HG02981 (cell line): Measurements from ENCODE around the gene MYLK3.

Source experiments
- ATAC-seq: cut with Tn5 transposase; IDR thresholded peaks from one replicate; pipeline ENCODE4 v1.9.1; 2021; ENCODE audit warnings: mild to moderate bottlenecking, moderate library complexity; ENCODE audit not compliant: unreplicated experiment

MYLK3 gene

DNA sequence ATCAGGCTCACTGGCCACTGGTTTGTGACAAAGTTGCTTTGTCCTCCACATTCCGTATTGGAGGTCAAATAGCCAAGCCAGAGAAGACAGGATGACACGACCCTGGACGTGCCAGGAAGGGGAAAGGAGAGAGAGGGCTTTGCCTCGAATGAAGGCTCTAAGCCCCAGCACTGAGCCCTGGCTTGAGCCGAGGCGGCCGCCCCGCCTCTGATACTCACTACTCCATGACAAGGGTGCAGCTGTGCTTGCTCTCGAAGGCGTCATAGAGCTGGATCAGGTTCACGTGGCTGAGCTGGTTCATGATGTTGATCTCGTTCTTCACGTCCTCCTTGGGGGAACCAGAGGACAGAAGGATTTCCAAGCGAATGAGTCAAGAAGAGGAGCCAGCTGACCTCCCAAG lies 19.3 kb downstream of the MYLK3 start:
- no peak for ATAC-seq

DNA sequence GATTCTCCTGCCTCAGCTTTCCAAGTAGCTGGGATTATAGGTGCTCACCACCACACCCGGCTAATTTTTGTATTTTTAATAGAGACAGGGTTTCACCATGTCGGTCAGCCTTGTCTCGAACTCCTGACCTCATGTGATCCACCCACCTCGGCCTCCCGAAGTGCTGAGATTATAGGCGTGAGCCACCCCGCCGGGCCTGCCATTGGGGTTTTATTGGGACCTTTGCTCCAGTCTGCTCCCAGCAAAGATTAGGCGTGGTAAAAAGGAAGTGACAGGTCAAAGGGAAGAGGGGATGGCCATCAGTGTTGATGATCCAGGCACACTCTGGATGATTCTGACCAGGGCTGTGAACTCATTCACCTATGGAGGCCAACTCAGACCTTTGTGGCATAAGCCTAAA lies 20.5 kb downstream of the MYLK3 start:
- ATAC-seq = no peak

DNA sequence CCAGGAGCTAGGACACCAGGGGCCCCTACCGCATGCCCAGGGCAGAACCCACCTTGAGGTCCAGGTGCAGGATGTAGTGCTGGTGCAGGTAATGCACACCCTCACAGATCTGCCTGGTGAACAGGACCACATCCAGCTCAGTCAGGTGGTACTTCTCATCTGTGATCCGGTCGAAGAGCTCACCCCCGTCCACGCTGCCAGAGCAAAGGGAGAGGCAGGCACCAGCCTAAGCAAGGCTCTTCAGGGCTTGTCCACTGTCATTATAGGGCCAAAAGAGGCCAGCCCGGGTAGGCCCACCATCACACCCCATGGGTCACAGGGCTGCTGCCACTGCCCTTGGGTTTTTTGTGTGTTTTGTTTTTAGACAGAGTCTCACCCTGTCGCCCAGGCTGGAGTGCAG lies 21.0 kb downstream of the MYLK3 start:
- no peak for ATAC-seq

DNA sequence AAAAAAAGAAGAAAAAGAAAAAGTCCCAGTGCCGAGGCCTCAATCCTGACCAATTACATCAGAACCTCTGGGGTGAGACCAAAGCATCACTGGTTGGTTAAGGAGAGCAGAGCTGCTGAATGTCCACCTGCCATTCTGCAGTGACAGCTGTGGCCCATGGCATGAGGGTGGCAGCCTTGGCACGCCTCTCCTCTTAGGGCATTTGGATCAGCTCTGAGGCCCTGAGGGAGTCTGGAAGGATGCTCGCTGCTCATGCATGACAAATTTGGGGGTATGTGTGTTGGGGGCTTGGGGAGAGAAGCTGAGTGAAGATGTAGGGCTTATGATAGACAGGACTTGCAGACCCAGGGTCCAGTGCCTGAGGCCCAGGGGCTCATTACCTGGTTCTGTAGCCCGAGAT lies 26.3 kb downstream of the MYLK3 start:
- ATAC-seq = no peak

DNA sequence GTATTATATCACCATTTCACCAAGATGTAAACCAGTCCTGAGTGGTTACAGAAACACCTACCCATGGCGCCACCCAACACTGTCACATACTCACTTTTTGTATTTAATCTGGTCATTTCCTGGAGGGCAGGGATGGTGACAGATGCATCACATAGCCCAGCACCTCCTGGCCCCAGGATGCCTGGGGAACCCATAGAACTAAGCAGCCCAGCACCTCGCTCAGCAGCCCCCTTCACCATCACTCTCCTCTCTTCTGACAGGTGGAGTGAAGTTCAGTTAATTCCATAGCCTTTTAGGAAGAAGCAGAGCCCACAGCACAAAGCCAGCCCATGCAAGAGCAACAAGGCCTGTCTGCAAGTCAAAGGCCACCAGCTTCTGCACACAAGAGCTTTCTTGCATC lies 27.5 kb downstream of the MYLK3 start:
- ATAC-seq = no peak

DNA sequence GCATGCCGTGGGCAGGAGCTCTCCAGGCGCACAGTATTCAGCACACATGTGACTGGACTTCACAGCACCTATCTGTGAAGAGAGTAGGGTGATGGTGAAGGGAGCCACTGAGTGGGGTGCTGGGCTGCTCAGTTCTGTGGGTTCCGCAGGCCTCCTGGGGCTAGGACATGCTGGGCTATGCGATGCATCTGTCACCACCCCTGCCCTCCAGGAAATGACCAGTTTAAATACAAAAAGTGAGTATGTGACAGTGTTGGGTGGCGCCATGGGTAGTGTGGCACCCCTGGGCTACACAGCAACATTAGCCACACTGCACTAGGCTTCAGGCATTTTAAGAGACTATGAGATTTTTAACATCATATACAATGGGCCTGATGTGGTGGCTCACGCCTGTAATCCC lies 28.6 kb downstream of the MYLK3 start:
- ATAC-seq = no peak

DNA sequence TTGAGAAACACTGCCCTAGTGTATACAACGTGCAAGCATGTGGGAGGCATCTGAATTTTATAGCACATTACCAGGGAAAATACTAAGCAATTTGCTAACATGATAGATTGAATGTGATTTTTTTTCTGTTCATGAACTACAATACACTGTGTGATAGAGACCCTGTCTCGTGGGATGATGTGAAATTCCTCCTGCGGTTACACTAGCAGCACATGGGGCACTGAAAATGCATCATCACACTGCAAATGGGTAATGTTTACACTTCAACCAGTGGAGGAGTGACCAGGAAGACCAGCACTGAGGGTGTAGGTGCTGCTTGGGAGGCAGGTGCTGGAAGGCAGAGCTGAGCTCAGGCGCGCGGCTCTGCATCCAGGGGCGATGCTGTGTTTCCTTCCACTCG lies 29.9 kb downstream of the MYLK3 start:
- no peak for ATAC-seq

DNA sequence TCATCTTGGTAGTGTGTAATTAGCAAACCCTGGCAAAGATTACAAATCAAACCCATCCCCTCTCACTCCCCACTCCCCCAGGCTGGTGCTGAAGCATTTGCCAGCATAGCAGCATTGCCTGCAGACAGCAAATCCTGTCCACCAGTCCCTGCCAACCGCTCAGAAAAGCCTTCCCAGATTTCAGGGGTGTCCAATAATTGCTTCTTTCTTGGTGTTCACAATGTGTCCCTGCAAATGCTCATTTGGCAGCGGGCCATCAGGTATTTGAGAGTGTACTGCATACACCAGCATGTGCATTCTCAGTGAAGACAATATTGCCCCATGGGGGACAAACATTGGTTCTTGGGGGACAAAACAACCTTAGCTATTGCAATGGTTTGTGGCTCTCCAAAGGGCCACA lies 30.5 kb downstream of the MYLK3 start:
- ATAC-seq = no peak

DNA sequence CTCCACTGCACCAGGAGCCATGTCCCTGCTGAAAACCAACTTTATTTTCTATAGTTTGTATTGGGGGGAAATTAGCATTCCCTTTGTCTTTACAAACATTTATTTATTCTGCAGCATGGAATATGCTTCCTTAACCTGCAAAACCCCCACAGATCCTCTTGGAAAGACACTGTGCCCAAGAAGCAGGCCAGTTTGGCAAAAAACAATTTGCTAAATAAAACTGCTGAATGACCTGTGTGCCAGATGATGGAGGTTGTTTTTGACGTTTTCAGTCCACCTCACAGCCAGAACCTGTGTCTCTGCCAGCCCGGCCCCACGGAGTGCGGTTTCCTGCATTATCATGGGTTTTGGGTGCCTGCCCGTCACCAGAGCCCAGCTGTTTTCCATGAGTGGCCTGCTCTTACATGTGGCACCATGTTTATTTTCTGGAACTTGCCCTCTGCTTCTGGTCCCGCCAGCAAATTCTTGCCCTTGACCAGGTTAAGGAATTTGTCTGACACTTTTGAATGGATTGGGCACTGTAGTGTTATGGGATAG lies 32.3 kb downstream of the MYLK3 start:
- no peak for ATAC-seq

DNA sequence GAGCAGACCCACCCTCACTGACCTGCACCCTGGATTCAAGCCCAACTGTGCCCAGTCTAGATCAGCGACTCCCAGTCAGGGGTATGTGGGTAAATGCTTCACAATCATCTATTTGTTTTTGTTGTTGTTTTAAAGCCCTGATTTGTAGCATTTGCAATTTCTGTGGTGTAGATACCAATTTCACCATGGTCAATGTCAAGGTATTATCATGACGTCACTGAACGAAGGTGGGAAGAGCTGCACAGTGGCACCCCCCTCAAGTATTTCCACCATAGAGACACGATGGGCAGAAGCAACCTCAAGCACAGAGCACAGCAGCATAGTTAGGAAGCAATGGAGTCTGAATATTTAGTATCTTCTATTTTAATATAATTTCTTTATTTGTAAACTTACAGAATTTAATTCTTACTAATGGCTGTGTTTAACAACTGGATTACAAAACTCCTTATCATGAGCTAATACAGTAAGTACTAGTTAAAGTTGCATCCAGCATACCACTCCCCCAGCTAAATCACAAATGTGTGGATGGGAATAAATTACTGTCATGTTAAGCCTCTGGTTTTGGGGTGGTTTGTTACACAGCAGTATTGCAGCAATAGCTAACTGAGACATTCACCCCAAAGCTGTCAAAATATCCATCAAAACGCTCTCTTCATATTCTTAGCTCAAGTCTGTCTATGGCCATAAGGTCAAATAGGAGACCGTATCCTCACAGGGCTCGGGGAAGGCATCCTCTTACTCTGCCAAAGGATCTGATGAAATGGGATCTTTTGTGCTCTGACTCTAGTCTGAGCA lies 33.1 kb downstream of the MYLK3 start:
- no peak for ATAC-seq

DNA sequence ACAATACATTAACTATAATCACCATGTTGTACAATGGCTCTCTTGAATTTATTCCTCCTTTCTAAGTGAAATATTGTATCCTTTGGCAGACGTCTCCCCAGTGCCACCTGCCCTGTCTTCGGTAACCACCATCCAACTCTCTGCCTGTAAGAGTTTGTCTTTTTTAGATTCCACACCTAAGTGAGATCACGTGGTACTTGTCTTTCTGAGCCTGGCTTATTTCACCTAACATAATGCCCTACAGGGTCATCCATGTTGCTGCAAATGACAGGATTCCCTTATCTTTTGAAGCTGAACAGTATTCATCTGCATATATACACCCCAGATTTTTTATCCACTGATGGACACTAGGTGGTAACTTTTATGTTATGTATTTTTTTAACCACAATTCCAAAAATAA lies 34.5 kb downstream of the MYLK3 start:
- ATAC-seq = no peak

DNA sequence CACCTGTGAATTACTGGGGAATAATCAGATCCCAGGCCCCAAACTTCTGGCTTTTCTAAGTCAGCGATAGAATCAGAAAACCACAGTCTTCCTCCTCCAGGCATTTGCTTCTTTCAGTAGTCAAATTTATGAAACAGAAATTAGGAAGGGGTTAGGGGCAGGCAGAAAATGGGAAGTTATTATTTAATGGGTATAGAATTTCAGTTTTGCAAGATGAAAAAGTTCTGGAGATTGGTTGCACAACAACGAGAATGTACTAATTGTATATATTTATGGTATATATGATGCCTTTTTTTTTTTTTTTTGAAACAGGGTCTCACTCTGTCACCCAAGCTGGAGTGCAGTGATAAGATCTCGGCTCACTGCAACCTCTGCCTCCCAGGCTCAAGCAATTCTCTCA lies 35.2 kb downstream of the MYLK3 start:
- no peak for ATAC-seq

DNA sequence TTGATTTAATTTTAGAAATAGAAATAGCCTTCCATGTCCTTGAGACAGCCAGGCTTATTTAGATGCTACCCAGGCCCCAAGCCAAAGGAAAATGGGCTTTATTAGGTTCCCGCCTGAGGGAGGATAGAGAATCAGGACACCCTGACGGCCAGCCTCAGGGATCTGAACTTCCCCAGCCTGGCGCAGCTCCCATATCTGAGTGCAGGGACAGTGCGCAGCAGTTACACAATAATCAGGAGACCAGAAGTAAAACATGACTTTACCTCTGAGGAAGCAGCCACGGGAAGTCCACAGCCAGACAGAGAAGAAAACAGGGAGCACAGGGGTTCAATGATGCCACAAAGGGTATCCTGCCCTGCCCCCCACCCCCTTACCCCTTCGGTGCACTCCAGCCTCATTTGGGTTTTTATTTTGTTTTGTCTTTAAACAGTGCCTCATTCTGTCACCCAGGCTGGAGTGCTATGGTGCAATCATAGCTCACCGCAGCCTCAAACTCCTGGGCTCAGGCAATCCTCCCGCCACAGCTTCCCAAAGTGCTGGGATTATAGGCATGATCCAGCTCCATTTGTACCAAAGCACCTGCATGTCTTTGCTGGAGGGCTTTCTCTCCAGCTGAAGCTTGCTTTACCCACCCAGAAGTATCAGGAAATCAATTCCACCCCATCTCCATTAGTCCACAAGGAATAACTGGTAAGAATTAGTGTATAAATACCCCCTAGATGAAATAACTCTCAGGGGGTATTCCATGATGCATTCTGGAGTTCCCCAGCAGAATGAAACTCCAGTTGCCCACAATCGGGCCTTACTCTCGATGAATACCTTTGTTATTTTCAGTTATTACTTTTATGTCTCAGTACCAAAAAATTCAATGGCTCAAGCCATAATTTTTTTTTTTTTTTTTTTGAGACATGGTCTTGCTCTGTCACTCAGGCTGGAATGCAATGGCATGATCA lies 36.8 kb downstream of the MYLK3 start:
- ATAC-seq = no peak

DNA sequence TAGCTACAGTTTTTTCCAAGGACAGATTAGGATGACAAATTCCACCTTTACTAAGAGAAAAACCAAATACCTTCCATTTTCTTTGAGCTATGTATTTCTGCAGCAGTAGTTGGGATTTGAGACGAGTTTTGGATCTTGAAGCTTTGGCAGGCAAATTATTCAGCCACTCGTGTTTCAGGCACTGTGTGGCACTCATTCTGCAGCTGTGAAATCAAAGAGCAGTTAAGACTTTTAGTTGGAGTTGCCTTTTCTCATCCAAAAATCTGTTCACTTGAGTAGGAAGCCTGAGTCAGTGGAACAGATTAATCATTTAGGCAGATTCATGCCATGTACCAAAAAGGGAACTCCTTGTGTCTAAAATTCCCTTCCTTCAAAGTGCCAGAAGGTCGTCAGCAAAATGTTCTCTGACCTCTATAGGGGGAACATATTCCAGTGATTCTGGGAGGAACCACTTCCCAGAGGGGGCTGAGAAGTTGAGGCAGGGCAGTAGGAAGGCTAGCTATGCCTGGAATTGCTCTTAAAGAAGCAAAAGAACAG lies 38.6 kb downstream of the MYLK3 start:
- ATAC-seq = no peak

DNA sequence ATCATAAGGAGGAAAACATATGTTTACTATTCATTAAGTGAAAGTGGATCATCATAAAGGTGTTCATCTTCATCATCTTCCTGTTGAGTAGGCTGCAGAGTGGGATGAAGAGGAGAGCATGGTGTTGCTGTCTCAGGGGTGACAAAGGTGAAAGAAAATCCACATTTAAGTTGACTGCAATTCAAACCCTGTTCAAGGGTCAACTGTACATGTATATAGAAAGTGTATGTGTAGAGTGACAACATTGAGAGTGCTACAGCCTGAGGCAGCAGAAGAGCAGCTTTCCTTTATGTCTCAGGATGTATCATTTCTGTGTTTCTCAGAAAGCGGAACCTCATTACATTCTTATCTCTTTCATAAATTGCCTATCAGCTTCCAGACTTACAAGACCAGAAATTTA lies 41.5 kb downstream of the MYLK3 start:
- ATAC-seq = no peak

DNA sequence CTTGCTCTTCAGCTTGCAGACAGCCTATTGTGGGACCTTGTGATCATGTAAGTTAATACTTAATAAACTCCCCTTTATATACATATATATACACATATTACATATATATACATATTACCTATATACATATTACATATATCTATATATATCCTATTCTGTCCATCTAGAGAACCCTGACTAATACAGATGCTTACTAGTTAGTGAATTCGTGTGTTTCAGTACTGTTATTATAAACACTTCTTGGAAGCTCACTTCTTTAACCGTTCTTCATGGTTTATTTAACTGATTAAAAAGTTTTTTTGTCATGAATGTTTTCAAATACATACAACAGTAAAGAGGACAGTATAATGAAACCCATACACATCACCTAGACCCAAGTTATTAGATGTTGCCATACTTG lies 46.1 kb downstream of the MYLK3 start:
- no peak for ATAC-seq

DNA sequence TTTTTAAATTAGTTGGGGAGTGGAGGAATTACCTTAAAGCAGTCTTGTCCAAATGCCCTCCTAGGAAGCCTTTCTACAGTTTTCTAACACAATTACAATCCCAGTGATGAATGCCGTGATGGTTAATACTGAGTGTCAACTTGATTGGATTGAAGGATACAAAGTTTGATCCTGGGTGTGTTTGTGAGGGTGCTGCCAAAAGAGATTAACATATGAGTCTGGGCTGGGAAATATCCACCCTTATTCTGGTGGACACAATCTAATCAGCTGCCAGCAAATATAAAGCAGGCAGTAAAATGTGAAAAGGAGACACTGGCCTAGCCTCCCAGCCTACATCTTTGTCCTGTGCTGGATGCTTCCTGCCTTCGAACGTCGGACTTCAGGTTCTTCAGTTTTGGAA lies 46.5 kb downstream of the MYLK3 start:
- ATAC-seq = no peak

DNA sequence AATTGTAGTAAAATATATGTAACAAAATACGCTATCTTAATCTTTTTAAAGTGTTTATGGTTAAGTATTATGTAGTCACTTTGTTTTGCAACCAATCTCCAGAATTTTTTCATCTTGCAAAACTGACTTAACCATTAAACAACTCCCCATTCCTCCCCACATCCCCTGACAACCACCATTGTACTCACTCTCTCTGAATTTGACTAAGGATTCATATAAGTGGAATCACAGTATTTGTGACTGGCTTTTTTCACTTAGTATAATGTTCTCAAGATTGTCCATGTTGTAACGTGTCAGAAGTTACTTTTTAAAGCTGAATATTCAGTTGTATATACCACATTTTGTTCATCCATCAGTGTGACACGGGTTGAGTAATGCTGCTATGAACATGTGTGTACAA lies 48.1 kb downstream of the MYLK3 start:
- no peak for ATAC-seq

DNA sequence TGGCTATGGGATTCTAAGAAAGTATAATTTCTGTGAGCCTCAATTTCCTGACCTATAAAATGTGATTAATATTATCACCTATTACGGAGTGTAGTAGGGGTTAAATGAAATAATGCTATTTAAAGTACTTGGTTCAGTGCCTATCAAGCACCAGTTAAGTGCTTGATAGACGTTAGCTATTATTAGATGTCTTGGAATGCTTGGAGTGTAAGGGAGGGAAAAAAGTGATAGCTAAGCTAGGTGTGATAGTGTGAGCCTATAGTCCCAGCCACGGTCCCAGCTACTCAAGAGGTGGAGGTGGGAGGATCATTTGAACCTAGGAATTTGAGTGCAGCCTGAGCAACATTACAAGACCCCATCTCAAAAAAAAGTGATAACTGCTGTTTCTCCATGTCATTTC lies 51.2 kb downstream of the MYLK3 start:
- ATAC-seq = no peak

DNA sequence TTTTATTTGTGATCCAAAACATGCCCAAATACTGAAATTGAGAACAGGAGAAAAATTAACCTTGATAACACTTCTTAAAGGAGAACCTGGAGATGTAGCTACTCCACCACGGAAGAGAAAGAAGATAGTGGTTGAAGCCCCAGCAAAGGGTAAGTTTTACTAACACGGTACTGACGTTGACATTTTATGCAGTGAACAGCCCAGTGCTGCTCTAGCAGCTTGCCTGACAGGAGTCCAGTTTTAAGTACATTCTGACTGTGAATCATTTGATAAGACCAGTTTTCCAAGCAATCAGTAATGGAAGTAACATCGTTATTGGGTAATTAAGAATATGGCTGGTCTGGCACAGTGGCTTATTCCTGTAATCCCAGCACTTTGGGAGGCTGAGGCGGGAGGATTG lies 52.2 kb downstream of the MYLK3 start:
- no peak for ATAC-seq

DNA sequence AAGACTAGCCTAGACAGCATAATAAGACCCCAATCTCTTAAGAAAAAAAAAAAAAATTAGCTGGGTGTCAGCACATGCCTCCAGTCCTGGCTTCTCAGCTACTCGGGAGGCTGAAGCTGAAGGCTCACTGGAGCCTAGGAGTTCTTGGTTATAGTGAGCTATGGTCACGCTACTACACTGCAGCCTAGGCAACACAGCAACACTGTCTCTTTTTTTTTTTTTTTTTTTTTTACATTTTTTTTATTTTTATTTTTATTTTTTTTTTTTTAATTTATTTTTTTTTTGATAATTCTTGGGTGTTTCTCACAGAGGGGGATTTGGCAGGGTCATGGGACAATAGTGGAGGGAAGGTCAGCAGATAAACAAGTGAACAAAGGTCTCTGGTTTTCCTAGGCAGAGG lies 54.5 kb downstream of the MYLK3 start:
- no peak for ATAC-seq

DNA sequence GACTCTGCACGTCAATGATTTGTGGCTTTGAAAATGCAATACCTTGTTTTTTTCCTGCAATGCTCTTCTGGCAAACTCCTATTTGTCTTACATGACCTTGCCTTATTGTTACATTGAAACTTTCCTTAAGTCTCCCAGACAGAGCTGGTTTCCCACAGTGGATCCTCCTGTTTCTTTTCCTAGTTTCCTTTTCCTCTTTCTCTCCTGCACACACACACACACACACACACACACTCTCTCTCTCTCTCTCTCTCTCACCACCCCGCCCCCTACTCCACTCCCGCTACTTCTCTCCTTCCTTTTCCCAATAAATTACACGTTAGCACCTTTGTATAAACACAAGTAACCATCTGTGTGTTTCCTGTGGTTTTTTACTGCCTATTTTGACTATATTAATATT lies 56.4 kb downstream of the MYLK3 start:
- no peak for ATAC-seq
